SIG-M5 (cell line): ENCODE measurements around the gene OVOL2.
"Not testable (repeated sequence)": the region's sequence is repeated elsewhere in the genome, so short reads cannot be mapped to it uniquely, and the experiment has no call there.

ENCODE experiments used
- DNase-seq: peaks from one replicate; lab custom pipeline; 2025; lab: John Stamatoyannopoulos, UW

Gene OVOL2

GRCh38 chr20:18057994-18058349, 256 bp upstream of the OVOL2 start:
- DNase-seq, result no peak

GRCh38 chr20:18056174-18057100, 1.3 kb downstream of the OVOL2 start:
- DNase-seq, result no peak

GRCh38 chr20:18055261-18055660, 2.5 kb downstream of the OVOL2 start:
- no peak for DNase-seq

- no peak for DNase-seq
Observed at GRCh38 chr20:18052856-18053255, 4.9 kb downstream of the OVOL2 start.

- DNase-seq, result no peak
Observed at GRCh38 chr20:18050628-18051027, 7.1 kb downstream of the OVOL2 start.

GRCh38 chr20:18048176-18048575, 9.5 kb downstream of the OVOL2 start:
- no peak for DNase-seq

- DNase-seq, result no peak
Observed at GRCh38 chr20:18046535-18046934, 11.2 kb downstream of the OVOL2 start.

GRCh38 chr20:18042229-18042628, 15.5 kb downstream of the OVOL2 start:
- DNase-seq, result no peak

- no peak for DNase-seq
Observed at GRCh38 chr20:18041462-18041861, 16.3 kb downstream of the OVOL2 start.

- no peak for DNase-seq
Observed at GRCh38 chr20:18039063-18039462, 18.7 kb downstream of the OVOL2 start.

GRCh38 chr20:18034039-18034438, 23.7 kb downstream of the OVOL2 start:
- no peak for DNase-seq

- DNase-seq, result no peak
Observed at GRCh38 chr20:18032977-18033892, 24.5 kb downstream of the OVOL2 start.

GRCh38 chr20:18031888-18032509, 25.7 kb downstream of the OVOL2 start:
- DNase-seq, result no peak

GRCh38 chr20:18031050-18031449, 26.7 kb downstream of the OVOL2 start:
- no peak for DNase-seq

- DNase-seq, result no peak
Observed at GRCh38 chr20:18030020-18030419, 27.7 kb downstream of the OVOL2 start.

- DNase-seq, result not testable (repeated sequence)
Observed at GRCh38 chr20:18027011-18027410, 30.7 kb downstream of the OVOL2 start.

GRCh38 chr20:18024606-18025127, 33.0 kb downstream of the OVOL2 start:
- DNase-seq, result no peak

- DNase-seq, result no peak
Observed at GRCh38 chr20:18020931-18021330, 36.8 kb downstream of the OVOL2 start.

- no peak for DNase-seq
Observed at GRCh38 chr20:18019068-18019467, 38.6 kb downstream of the OVOL2 start.

- DNase-seq, result no peak
Observed at GRCh38 chr20:18018100-18018499, 39.6 kb downstream of the OVOL2 start.

GRCh38 chr20:18016772-18017171, 40.9 kb downstream of the OVOL2 start:
- DNase-seq, result no peak

- no peak for DNase-seq
Observed at GRCh38 chr20:18014411-18014810, 43.3 kb downstream of the OVOL2 start.
